HepG2 (cell line): ENCODE measurements around the gene FGGY. TPM values are rescaled to one million over a fixed set of nuclear protein-coding genes. Genes with fewer than 3 reads are reported as not detected.
A peak's percentile ranks its signal among the peaks of the same experiment; 100 is the strongest.

Experiments used
- CCDC6 ChIP-seq: sonication (generic); formaldehyde crosslinking; IDR thresholded peaks from 2 replicates; pipeline ENCODE4 v1.8.1; 2022; ENCODE audit warnings: mild to moderate bottlenecking, missing genetic modification reagents, moderate library complexity
- CEBPB ChIP-seq: IDR thresholded peaks from 2 replicates; pipeline ENCODE4 v1.6.1; 2011; ENCODE audit warnings: low read depth, low read length, improper control_type of control experiment, borderline replicate concordance
- ETV6 ChIP-seq: sonication (generic); formaldehyde crosslinking; conservative IDR thresholded peaks from 2 replicates; pipeline ENCODE4 v1.4.0; 2020; ENCODE audit warnings: missing genetic modification reagents
- HDAC2 ChIP-seq: sonication (generic); formaldehyde crosslinking; IDR thresholded peaks from 2 replicates; pipeline ENCODE4 v1.4.0; 2020; ENCODE audit warnings: missing genetic modification reagents
- HNRNPH1 ChIP-seq: fragments of 200-400 bp; formaldehyde crosslinking; optimal IDR thresholded peaks from 2 replicates; pipeline ENCODE3; 2017; ENCODE audit warnings: mild to moderate bottlenecking, low read depth, low read length
- HOXA9 ChIP-seq: sonication (generic); formaldehyde crosslinking; IDR thresholded peaks from 2 replicates; pipeline ENCODE4 v1.8.1; 2022; ENCODE audit warnings: missing genetic modification reagents, mild to moderate bottlenecking, moderate library complexity, borderline replicate concordance
- NFIC ChIP-seq: IDR thresholded peaks from 2 replicates; pipeline ENCODE4 v1.6.1; 2012; ENCODE audit warnings: mild to moderate bottlenecking, low read length, inconsistent platforms
- NFKBIZ ChIP-seq: IDR thresholded peaks from 2 replicates; pipeline ENCODE4 v1.6.1; 2018; ENCODE audit warnings: missing genetic modification reagents, missing compliant biosample characterization
- NONO ChIP-seq, 2 experiments: fragments of 450-650 bp in 1 of 2; sonication (generic) in 1 of 2; formaldehyde crosslinking in 1 of 2; IDR thresholded peaks in 1 of 2; conservative IDR thresholded peaks in 1 of 2; 2 replicates each; pipeline versions ENCODE4 v1.6.1 to v1.8.0; 2017 to 2022; ENCODE audit warnings: mild to moderate bottlenecking in 1 of 2, missing genetic modification reagents in 1 of 2, moderate library complexity in 1 of 2
- RELA ChIP-seq: sonication (generic); formaldehyde crosslinking; IDR thresholded peaks from 2 replicates; pipeline ENCODE4 v1.4.0; 2020; ENCODE audit warnings: missing genetic modification reagents
- RXRA ChIP-seq: sonication (generic); formaldehyde crosslinking; IDR thresholded peaks from 2 replicates; pipeline ENCODE4 v1.5.1; 2020; ENCODE audit warnings: missing genetic modification reagents
- SOX5 ChIP-seq: IDR thresholded peaks from 2 replicates; pipeline ENCODE4 v1.6.1; 2016; ENCODE audit warnings: borderline replicate concordance
- SP4 ChIP-seq: sonication (generic); formaldehyde crosslinking; IDR thresholded peaks from 2 replicates; pipeline ENCODE4 v1.8.1; 2023; ENCODE audit warnings: mild to moderate bottlenecking, missing genetic modification reagents
- SPEN ChIP-seq: sonication (generic); formaldehyde crosslinking; IDR thresholded peaks from 2 replicates; pipeline ENCODE4 v1.5.1; 2020; ENCODE audit warnings: low read depth, mild to moderate bottlenecking, missing genetic modification reagents
- TAF15 ChIP-seq: fragments of 200-400 bp; formaldehyde crosslinking; IDR thresholded peaks from one replicate; pipeline ENCODE4 v1.6.1; 2018; ENCODE audit warnings: mild to moderate bottlenecking, low read depth, low read length; ENCODE audit not compliant: poor library complexity, severe bottlenecking
- ZNF343 ChIP-seq: sonication (generic); formaldehyde crosslinking; IDR thresholded peaks from 2 replicates; pipeline ENCODE4 v1.4.0; 2020; ENCODE audit warnings: mild to moderate bottlenecking, missing genetic modification reagents
- ZNF354B ChIP-seq: sonication (generic); formaldehyde crosslinking; IDR thresholded peaks from 2 replicates; pipeline ENCODE4 v1.8.0; 2022; ENCODE audit warnings: mild to moderate bottlenecking, missing genetic modification reagents
- ZNF550 ChIP-seq: sonication (generic); formaldehyde crosslinking; IDR thresholded peaks from 2 replicates; pipeline ENCODE4 v1.4.0; 2020; ENCODE audit warnings: mild to moderate bottlenecking, missing genetic modification reagents, borderline replicate concordance
- ZNF746 ChIP-seq: sonication (generic); formaldehyde crosslinking; IDR thresholded peaks from 2 replicates; pipeline ENCODE4 v1.8.0; 2022; ENCODE audit warnings: mild to moderate bottlenecking, missing genetic modification reagents
- polyA plus RNA-seq, 8 experiments: library from polyadenylated mRNA; depleted of rRNA in 3 of 8; stranded (reverse) in 7 of 8; unstranded in 1 of 8; fragments of >200 nt; fragmentation: Illumina TruSeq in 4 of 8; extraction: Trizol in 4 of 8; gene quantifications; 2 replicates each; pipeline versions ENCODE4 v1.2.1 to v1.2.3, GENCODE V29; 2011 to 2016; ENCODE audit warnings: low read depth in 4 of 8, missing spikeins in 1 of 8, mixed read lengths in 1 of 8; ENCODE audit not compliant: insufficient read depth in 1 of 8
- total RNA-seq, 5 experiments: library from RNA; depleted of rRNA; stranded (reverse); fragments of >200 nt; fragmentation: Illumina TruSeq; extraction: Trizol; gene quantifications; 2 replicates each; pipeline ENCODE4 v1.2.3, GENCODE V29; 2016; ENCODE audit warnings: low read depth in 1 of 5
- TF ChIP-seq, protein P1 (sequence below): sonication (generic); formaldehyde crosslinking; IDR thresholded peaks from 2 replicates; pipeline ENCODE4 v1.5.0; 2020; ENCODE audit warnings: mild to moderate bottlenecking, missing genetic modification reagents, borderline replicate concordance
- TF ChIP-seq, protein P2 (sequence below): sonication (generic); formaldehyde crosslinking; IDR thresholded peaks from 2 replicates; pipeline ENCODE4 v1.8.1; 2023; ENCODE audit warnings: mild to moderate bottlenecking, missing genetic modification reagents, borderline replicate concordance
- TF ChIP-seq, protein P3 (sequence below): sonication (generic); formaldehyde crosslinking; IDR thresholded peaks from 2 replicates; pipeline ENCODE4 v1.4.0; 2020; ENCODE audit warnings: mild to moderate bottlenecking, missing genetic modification reagents

The FGGY gene
- total and polyA plus RNA-seq, 2 of the 13 experiments (the other 11 are each of a cell fraction or from before 2014, with no cell fraction given), result 15.7 to 27.5 TPM

DNA sequence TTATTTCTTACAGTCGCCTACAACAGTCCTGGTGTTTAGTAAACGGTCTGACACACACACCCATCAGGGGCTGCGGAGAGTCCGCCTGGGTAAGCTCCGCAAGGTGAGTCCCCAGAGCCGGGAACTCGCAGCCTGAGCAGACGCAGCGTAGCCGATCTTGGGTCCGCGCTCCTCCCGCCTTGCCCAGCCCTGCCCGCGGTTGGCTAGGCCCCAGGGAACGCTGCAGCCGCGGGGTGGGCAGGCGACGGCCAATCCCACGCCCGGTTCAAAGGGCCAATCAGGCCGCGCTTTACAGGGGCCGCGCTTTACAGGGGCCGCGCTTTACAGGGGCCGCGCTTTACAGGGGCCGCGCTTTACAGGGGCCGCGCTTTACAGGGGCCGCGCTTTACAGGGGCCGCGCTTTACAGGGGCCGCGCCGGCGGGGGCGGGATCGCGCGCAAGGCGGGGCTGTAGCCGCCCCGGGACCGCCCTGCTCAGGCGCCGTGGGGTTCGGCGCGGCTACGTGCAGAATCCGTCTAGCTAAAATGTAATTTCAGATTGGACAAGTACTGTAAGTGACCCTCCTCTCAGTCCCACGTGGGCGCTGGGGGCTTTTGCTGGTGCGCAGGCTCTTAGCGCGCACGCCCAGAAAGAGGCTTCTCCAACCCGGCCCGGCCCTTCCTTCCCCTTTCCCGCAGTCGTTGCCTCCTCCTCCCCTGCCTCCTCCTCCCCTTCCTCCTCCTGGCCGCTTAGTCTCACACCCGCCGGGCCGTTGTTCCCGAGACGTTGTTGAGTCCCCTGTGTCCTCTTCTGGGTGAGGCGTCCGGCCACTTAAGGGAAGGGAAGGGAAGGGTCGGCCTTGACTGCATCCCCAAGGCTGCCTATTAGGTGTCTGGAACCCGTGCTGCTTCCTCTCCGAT, at the start of gene FGGY (continued):
- TF ChIP-seq, protein P1, sequence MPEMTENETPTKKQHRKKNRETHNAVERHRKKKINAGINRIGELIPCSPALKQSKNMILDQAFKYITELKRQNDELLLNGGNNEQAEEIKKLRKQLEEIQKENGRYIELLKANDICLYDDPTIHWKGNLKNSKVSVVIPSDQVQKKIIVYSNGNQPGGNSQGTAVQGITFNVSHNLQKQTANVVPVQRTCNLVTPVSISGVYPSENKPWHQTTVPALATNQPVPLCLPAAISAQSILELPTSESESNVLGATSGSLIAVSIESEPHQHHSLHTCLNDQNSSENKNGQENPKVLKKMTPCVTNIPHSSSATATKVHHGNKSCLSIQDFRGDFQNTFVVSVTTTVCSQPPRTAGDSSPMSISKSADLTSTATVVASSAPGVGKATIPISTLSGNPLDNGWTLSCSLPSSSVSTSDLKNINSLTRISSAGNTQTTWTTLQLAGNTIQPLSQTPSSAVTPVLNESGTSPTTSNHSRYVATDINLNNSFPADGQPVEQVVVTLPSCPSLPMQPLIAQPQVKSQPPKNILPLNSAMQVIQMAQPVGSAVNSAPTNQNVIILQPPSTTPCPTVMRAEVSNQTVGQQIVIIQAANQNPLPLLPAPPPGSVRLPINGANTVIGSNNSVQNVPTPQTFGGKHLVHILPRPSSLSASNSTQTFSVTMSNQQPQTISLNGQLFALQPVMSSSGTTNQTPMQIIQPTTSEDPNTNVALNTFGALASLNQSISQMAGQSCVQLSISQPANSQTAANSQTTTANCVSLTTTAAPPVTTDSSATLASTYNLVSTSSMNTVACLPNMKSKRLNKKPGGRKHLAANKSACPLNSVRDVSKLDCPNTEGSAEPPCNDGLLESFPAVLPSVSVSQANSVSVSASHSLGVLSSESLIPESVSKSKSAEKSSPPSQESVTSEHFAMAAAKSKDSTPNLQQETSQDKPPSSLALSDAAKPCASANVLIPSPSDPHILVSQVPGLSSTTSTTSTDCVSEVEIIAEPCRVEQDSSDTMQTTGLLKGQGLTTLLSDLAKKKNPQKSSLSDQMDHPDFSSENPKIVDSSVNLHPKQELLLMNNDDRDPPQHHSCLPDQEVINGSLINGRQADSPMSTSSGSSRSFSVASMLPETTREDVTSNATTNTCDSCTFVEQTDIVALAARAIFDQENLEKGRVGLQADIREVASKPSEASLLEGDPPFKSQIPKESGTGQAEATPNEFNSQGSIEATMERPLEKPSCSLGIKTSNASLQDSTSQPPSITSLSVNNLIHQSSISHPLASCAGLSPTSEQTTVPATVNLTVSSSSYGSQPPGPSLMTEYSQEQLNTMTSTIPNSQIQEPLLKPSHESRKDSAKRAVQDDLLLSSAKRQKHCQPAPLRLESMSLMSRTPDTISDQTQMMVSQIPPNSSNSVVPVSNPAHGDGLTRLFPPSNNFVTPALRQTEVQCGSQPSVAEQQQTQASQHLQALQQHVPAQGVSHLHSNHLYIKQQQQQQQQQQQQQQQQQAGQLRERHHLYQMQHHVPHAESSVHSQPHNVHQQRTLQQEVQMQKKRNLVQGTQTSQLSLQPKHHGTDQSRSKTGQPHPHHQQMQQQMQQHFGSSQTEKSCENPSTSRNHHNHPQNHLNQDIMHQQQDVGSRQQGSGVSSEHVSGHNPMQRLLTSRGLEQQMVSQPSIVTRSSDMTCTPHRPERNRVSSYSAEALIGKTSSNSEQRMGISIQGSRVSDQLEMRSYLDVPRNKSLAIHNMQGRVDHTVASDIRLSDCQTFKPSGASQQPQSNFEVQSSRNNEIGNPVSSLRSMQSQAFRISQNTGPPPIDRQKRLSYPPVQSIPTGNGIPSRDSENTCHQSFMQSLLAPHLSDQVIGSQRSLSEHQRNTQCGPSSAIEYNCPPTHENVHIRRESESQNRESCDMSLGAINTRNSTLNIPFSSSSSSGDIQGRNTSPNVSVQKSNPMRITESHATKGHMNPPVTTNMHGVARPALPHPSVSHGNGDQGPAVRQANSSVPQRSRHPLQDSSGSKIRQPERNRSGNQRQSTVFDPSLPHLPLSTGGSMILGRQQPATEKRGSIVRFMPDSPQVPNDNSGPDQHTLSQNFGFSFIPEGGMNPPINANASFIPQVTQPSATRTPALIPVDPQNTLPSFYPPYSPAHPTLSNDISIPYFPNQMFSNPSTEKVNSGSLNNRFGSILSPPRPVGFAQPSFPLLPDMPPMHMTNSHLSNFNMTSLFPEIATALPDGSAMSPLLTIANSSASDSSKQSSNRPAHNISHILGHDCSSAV, result no peak
- TF ChIP-seq SPEN (CRISPR knock-in tag) (peak; percentile 70), ETV6 (CRISPR knock-in tag) (no peak), HOXA9 (no peak), HNRNPH1 (no peak), NFKBIZ (CRISPR knock-in tag) (no peak), ZNF550 (0 out of 2 replicates have a peak, but pooled peaks have one; percentile 74), CEBPB (no peak), TAF15 (no peak), NONO (IDR thresholded peaks at IDR 0.05) (no peak), NONO (CRISPR knock-in tag; conservative IDR thresholded peaks at IDR 0.05) (no peak; the same call in 1 of the 2 replicates), NFIC (no peak), ZNF354B (CRISPR knock-in tag) (no peak), CCDC6 (CRISPR knock-in tag) (peak; percentile 75), ZNF746 (CRISPR knock-in tag) (no peak; the same call in 1 of the 2 replicates), RXRA (CRISPR knock-in tag) (peak; percentile 35; the same call in 1 of the 2 replicates), SP4 (peak; percentile 85), RELA (CRISPR knock-in tag) (no peak), HDAC2 (CRISPR knock-in tag) (peak; percentile 57), ZNF343 (CRISPR knock-in tag) (peak; percentile 91), SOX5 (CRISPR knock-in tag) (peak; percentile 41; the same call in 1 of the 2 replicates)
- TF ChIP-seq, protein P2, sequence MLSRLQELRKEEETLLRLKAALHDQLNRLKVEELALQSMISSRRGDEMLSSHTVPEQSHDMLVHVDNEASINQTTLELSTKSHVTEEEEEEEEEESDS (CRISPR knock-in tag), result no peak
- TF ChIP-seq, protein P3, sequence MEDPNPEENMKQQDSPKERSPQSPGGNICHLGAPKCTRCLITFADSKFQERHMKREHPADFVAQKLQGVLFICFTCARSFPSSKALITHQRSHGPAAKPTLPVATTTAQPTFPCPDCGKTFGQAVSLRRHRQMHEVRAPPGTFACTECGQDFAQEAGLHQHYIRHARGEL (CRISPR knock-in tag), result no peak
